Liver (tissue), 9 donors: ENCODE results near the gene ZNF222. TPM values are rescaled to one million over a fixed set of nuclear protein-coding genes. Genes with fewer than 3 reads are reported as not detected.

ENCODE experiments used
- DNase-seq: peaks from one replicate; pipeline ENCODE4 v3.0.0-alpha.2; 2017; ENCODE audit warnings: low spot score
- H3K27ac ChIP-seq, 2 donors: one replicate each; pipeline ENCODE4 v1.7.0; 2013; ENCODE audit warnings: inconsistent platforms in 2 of 2, low read length in 2 of 2, control low read depth in 1 of 2, low read depth in 1 of 2, mild to moderate bottlenecking in 1 of 2
- H3K27me3 ChIP-seq, 4 donors: one replicate each; pipeline versions ENCODE4 v1.6.1 to v1.7.0; 2013; ENCODE audit warnings: low read length in 3 of 4, inconsistent platforms in 1 of 4, mild to moderate bottlenecking in 1 of 4, moderate library complexity in 1 of 4; ENCODE audit not compliant: control insufficient read depth in 4 of 4, insufficient read depth in 4 of 4
- H3K36me3 ChIP-seq, 4 donors: one replicate each; pipeline versions ENCODE4 v1.6.1 to v1.7.0; 2013; ENCODE audit warnings: low read length in 3 of 4, mild to moderate bottlenecking in 3 of 4, low read depth in 1 of 4, moderate library complexity in 1 of 4; ENCODE audit not compliant: control insufficient read depth in 4 of 4, insufficient read depth in 3 of 4
- H3K4me1 ChIP-seq, 4 donors: one replicate each; pipeline versions ENCODE4 v1.6.1 to v1.7.0; 2013; ENCODE audit warnings: low read length in 3 of 4, mild to moderate bottlenecking in 3 of 4, moderate library complexity in 1 of 4; ENCODE audit not compliant: control insufficient read depth in 4 of 4, insufficient read depth in 4 of 4
- H3K4me3 ChIP-seq, 3 donors: one replicate each; pipeline versions ENCODE4 v1.6.1 to v1.7.0; 2013; ENCODE audit warnings: low read length in 3 of 3, control low read depth in 1 of 3, low read depth in 1 of 3, mild to moderate bottlenecking in 1 of 3
- H3K9ac ChIP-seq, 2 donors: one replicate each; pipeline ENCODE4 v1.7.0; 2013; ENCODE audit warnings: low read length in 2 of 2, mild to moderate bottlenecking in 2 of 2, moderate library complexity in 2 of 2, control low read depth in 1 of 2, low read depth in 1 of 2
- H3K9me3 ChIP-seq, 4 donors: one replicate each; pipeline versions ENCODE4 v1.6.1 to v1.7.0; 2013; ENCODE audit warnings: low read length in 3 of 4; ENCODE audit not compliant: control insufficient read depth in 4 of 4
- ATF3 ChIP-seq: IDR thresholded peaks from 2 replicates; pipeline ENCODE4 v1.6.1; 2016; ENCODE audit warnings: antibody characterized with exemption
- EGR1 ChIP-seq, 2 donors: IDR thresholded peaks; 2 replicates each; pipeline ENCODE4 v1.6.1; 2016 to 2018; ENCODE audit warnings: antibody characterized with exemption in 2 of 2, low read depth in 2 of 2
- FOXA1 ChIP-seq: IDR thresholded peaks from 2 replicates; pipeline ENCODE4 v1.6.1; 2016; ENCODE audit warnings: antibody characterized with exemption
- FOXA2 ChIP-seq: IDR thresholded peaks from 2 replicates; pipeline ENCODE4 v1.6.1; 2016; ENCODE audit warnings: antibody characterized with exemption
- GABPA ChIP-seq, 2 donors: IDR thresholded peaks in 1 of 2; conservative IDR thresholded peaks in 1 of 2; 2 replicates each; pipeline ENCODE4 v1.6.1; 2016; ENCODE audit warnings: antibody characterized with exemption in 2 of 2, mild to moderate bottlenecking in 1 of 2, moderate library complexity in 1 of 2
- HNF4A ChIP-seq, 2 donors: conservative IDR thresholded peaks; 2 replicates each; pipeline ENCODE4 v1.6.1; 2016; ENCODE audit warnings: antibody characterized with exemption in 2 of 2, mild to moderate bottlenecking in 2 of 2
- JUND ChIP-seq, 2 donors: IDR thresholded peaks; 2 replicates each; pipeline ENCODE4 v1.6.1; 2016; ENCODE audit warnings: antibody characterized with exemption in 2 of 2
- NR2F2 ChIP-seq: IDR thresholded peaks from 2 replicates; pipeline ENCODE4 v1.6.1; 2016; ENCODE audit warnings: antibody characterized with exemption
- SP1 ChIP-seq: IDR thresholded peaks from 2 replicates; pipeline ENCODE4 v1.6.1; 2018; ENCODE audit warnings: antibody characterized with exemption, mild to moderate bottlenecking
- TAF1 ChIP-seq: conservative IDR thresholded peaks from 2 replicates; pipeline ENCODE4 v1.6.1; 2016; ENCODE audit warnings: antibody characterized with exemption, mild to moderate bottlenecking
- YY1 ChIP-seq: IDR thresholded peaks from 2 replicates; pipeline ENCODE4 v1.6.1; 2016; ENCODE audit warnings: antibody characterized with exemption, mild to moderate bottlenecking
- WGBS: extraction: QIAGEN DNeasy Blood & Tissue Kit; methylation state at CpG from one replicate; pipeline ENCODE4 v1.1.7; 2013; 5-methylcytosine and 5-hydroxymethylcytosine counted together
- polyA plus RNA-seq, 2 donors: library from polyadenylated mRNA; stranded (reverse) in 1 of 2; unstranded in 1 of 2; fragments of 200-250 nt in 1 of 2; fragments of >200 nt in 1 of 2; fragmentation: Nextera tagmentation in 1 of 2; extraction: Ambion mirVana in 1 of 2; gene quantifications; one replicate each; pipeline versions ENCODE4 v1.2.1 to v1.2.3, GENCODE V29; 2013 to 2015
- total RNA-seq, 2 donors: library from RNA; depleted of rRNA; stranded (reverse); fragments of >200 nt; gene quantifications; one replicate each; pipeline ENCODE4 v1.2.3, GENCODE V29; 2014
- TF ChIP-seq, protein P1 (sequence below): IDR thresholded peaks from 2 replicates; pipeline ENCODE4 v1.6.1; 2016; ENCODE audit warnings: antibody characterized with exemption, mild to moderate bottlenecking
- TF ChIP-seq, protein P2 (sequence below): fragments of 150-350 bp; IDR thresholded peaks from 2 replicates; pipeline ENCODE4 v1.5.1; 2017; ENCODE audit warnings: improper control_type of control experiment, low read depth, low read length; ENCODE audit not compliant: missing input control
- TF ChIP-seq, protein P3 (sequence below): IDR thresholded peaks from 2 replicates; pipeline ENCODE4 v1.6.1; 2016; ENCODE audit warnings: antibody characterized with exemption
- donor health status: healthy.
- donor health status: healthy.
- donor health status: healthy.
- donor health status: healthy.
- donor health status: healthy.

The ZNF222 gene
- total and polyA plus RNA-seq, 4 donors: 0.79 to 2.5 (median 1.5) TPM

DNA sequence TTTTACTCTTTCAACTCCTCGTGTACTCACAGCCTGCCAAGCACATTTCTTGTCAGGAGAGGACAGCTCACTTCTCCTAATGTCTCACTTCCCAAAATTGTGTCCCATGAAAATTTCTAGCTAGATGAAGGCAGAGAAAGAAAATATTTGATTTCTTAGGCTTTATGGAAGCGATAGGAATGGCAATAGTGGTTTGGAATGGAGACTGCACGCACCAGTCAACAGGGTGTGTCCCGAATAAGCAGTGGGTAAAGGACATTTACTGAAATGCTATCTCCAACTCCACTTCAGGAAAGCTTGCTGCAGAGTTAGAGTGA is 321 bp upstream of the ZNF222 start:
- peak overlapping the region; percentile 83 to 96 (median 92) for H3K4me3 ChIP-seq
- H3K27ac ChIP-seq: no peak overlapping the region
- H3K9ac ChIP-seq: peak overlapping the region in 1 of 2 donors; percentile 43
- TF ChIP-seq TAF1: no peak
- TF ChIP-seq YY1: no peak
- no peak for TF ChIP-seq FOXA1
- no peak for TF ChIP-seq HNF4A (conservative IDR thresholded peaks at IDR 0.05)
- TF ChIP-seq EGR1 (IDR thresholded peaks at IDR 0.05; ENCODE audit: low read depth in 2 of 2): no peak
- TF ChIP-seq NR2F2: no peak
- no peak for TF ChIP-seq GABPA (IDR thresholded peaks at IDR 0.05 in 1 of 2, conservative IDR thresholded peaks at IDR 0.05 in 1 of 2)
- TF ChIP-seq FOXA2: no peak
- H3K36me3 ChIP-seq: peaks cover 5 to 33% (median 32%) of the 10 kb centered on the region in 4 donors
- no peak for DNase-seq
- 44% methylated on average over 4 of the region's 4 CpGs for WGBS
- H3K4me1 ChIP-seq: peaks cover 0 to 11% (median 7%) of the 10 kb centered on the region in 4 donors
- H3K27me3 ChIP-seq: peaks cover 0 to 5% (median 0%) of the 10 kb centered on the region in 4 donors
- peaks cover 12 to 55% (median 30%) of the 10 kb centered on the region in 4 donors for H3K9me3 ChIP-seq

GRCh38 chr19:44026622-44027021 is 1.4 kb downstream of the ZNF222 start:
- Histone ChIP-seq H3K9me3 (peaks cover 18 to 63% (median 44%) of the 10 kb centered on the region in 4 donors), H3K36me3 (peaks cover 14 to 51% (median 49%) of the 10 kb centered on the region in 4 donors), H3K27ac (no peak overlapping the region), H3K27me3 (no peaks in the 10 kb centered on the region), H3K9ac (no peak overlapping the region), H3K4me3 (peak overlapping the region in 2 of 3 donors; percentile 50 to 56), H3K4me1 (peaks cover 0 to 11% (median 7%) of the 10 kb centered on the region in 4 donors)
- WGBS: 98% methylated on average over 6 of the region's 6 CpGs
- TF ChIP-seq EGR1 (IDR thresholded peaks at IDR 0.05; ENCODE audit: low read depth in 2 of 2) (no peak), SP1 (no peak), HNF4A (conservative IDR thresholded peaks at IDR 0.05) (no peak), JUND (IDR thresholded peaks at IDR 0.05) (no peak), NR2F2 (no peak), FOXA2 (no peak), ATF3 (no peak)
- TF ChIP-seq, protein P1, sequence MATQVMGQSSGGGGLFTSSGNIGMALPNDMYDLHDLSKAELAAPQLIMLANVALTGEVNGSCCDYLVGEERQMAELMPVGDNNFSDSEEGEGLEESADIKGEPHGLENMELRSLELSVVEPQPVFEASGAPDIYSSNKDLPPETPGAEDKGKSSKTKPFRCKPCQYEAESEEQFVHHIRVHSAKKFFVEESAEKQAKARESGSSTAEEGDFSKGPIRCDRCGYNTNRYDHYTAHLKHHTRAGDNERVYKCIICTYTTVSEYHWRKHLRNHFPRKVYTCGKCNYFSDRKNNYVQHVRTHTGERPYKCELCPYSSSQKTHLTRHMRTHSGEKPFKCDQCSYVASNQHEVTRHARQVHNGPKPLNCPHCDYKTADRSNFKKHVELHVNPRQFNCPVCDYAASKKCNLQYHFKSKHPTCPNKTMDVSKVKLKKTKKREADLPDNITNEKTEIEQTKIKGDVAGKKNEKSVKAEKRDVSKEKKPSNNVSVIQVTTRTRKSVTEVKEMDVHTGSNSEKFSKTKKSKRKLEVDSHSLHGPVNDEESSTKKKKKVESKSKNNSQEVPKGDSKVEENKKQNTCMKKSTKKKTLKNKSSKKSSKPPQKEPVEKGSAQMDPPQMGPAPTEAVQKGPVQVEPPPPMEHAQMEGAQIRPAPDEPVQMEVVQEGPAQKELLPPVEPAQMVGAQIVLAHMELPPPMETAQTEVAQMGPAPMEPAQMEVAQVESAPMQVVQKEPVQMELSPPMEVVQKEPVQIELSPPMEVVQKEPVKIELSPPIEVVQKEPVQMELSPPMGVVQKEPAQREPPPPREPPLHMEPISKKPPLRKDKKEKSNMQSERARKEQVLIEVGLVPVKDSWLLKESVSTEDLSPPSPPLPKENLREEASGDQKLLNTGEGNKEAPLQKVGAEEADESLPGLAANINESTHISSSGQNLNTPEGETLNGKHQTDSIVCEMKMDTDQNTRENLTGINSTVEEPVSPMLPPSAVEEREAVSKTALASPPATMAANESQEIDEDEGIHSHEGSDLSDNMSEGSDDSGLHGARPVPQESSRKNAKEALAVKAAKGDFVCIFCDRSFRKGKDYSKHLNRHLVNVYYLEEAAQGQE: no peak
- TF ChIP-seq, protein P2, sequence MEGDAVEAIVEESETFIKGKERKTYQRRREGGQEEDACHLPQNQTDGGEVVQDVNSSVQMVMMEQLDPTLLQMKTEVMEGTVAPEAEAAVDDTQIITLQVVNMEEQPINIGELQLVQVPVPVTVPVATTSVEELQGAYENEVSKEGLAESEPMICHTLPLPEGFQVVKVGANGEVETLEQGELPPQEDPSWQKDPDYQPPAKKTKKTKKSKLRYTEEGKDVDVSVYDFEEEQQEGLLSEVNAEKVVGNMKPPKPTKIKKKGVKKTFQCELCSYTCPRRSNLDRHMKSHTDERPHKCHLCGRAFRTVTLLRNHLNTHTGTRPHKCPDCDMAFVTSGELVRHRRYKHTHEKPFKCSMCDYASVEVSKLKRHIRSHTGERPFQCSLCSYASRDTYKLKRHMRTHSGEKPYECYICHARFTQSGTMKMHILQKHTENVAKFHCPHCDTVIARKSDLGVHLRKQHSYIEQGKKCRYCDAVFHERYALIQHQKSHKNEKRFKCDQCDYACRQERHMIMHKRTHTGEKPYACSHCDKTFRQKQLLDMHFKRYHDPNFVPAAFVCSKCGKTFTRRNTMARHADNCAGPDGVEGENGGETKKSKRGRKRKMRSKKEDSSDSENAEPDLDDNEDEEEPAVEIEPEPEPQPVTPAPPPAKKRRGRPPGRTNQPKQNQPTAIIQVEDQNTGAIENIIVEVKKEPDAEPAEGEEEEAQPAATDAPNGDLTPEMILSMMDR: no peak
- TF ChIP-seq, protein P3, sequence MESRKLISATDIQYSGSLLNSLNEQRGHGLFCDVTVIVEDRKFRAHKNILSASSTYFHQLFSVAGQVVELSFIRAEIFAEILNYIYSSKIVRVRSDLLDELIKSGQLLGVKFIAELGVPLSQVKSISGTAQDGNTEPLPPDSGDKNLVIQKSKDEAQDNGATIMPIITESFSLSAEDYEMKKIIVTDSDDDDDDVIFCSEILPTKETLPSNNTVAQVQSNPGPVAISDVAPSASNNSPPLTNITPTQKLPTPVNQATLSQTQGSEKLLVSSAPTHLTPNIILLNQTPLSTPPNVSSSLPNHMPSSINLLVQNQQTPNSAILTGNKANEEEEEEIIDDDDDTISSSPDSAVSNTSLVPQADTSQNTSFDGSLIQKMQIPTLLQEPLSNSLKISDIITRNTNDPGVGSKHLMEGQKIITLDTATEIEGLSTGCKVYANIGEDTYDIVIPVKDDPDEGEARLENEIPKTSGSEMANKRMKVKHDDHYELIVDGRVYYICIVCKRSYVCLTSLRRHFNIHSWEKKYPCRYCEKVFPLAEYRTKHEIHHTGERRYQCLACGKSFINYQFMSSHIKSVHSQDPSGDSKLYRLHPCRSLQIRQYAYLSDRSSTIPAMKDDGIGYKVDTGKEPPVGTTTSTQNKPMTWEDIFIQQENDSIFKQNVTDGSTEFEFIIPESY: no peak
- no peak for DNase-seq
